ENCODE data around the gene PANK4. TPM values are rescaled to one million over a fixed set of nuclear protein-coding genes. Genes with fewer than 3 reads are reported as not detected.

PANK4 gene
- total RNA-seq, 1 experiment from 2014 or later = 20.5 TPM

- TF ChIP-seq CTCF (conservative IDR thresholded peaks at IDR 0.05) = no peak
- TF ChIP-seq EZH2 (IDR thresholded peaks at IDR 0.05; ENCODE audit: low read depth) = no peak
- no peak for DNase-seq
- H3K9me2 ChIP-seq (ENCODE audit: insufficient read depth) = no peaks in the 10 kb centered on the region
- peak overlapping the region; percentile 76 for H2AFZ ChIP-seq
- H3K4me2 ChIP-seq = peak overlapping the region; percentile 85
- POLR2A ChIA-PET (ENCODE audit: unreplicated experiment) = interaction anchor here (0.5 kb wide), 1 partner anchor 31 kb away, joined by 3 read pairs; the partner anchor contains the start of gene PANK4
- no peaks in the 10 kb centered on the region; the same call in 1 of the 2 replicates for H3K27me3 ChIP-seq (ENCODE audit: insufficient read depth, low read depth)
- H3K27ac ChIP-seq = no peak overlapping the region
- BruUV-seq (replicated peaks) = no TSS peak
- CTCF ChIA-PET = no interaction called here
- no peaks in the 10 kb centered on the region for H3K79me2 ChIP-seq (ENCODE audit: low read depth)
- H4K20me1 ChIP-seq (ENCODE audit: insufficient read depth) = no peaks in the 10 kb centered on the region
- H3F3A ChIP-seq (ENCODE audit: insufficient read depth, low read depth) = no peaks in the 10 kb centered on the region
- H3K4me1 ChIP-seq (replicated peaks; ENCODE audit: insufficient read depth) = no peaks in the 10 kb centered on the region
- no peaks in the 10 kb centered on the region for H3K9me3 ChIP-seq (ENCODE audit: insufficient read depth, low read depth)
- intact Hi-C loops (cut with micrococcal nuclease; ENCODE audit: unreplicated experiment) = no loop called here
- H3K36me3 ChIP-seq (ENCODE audit: low read depth) = no peaks in the 10 kb centered on the region
- H3K4me3 ChIP-seq = peak overlapping the region; percentile 64
Observed at GRCh38 chr1:2556678-2557481, 30.5 kb upstream of the PANK4 start.

- DNase-seq = peak in 1 of 2 experiments; percentile 45
- Histone ChIP-seq H3K4me3 (peak within 1 kb of the TSS; percentile 64), H3F3A (ENCODE audit: insufficient read depth, low read depth) (no peaks in the 10 kb centered on the region), H3K79me2 (ENCODE audit: low read depth) (no peaks in the 10 kb centered on the region), H3K27me3 (ENCODE audit: insufficient read depth, low read depth) (no peaks in the 10 kb centered on the region; the same call in 1 of the 2 replicates), H3K27ac (no peak within 1 kb of the TSS), H2AFZ (peak within 1 kb of the TSS; percentile 76), H3K36me3 (ENCODE audit: low read depth) (no peaks in the 10 kb centered on the region), H3K9me3 (ENCODE audit: insufficient read depth, low read depth) (no peaks in the 10 kb centered on the region), H3K9me2 (ENCODE audit: insufficient read depth) (no peaks in the 10 kb centered on the region), H3K4me2 (peak within 1 kb of the TSS; percentile 85), H3K4me1 (replicated peaks; ENCODE audit: insufficient read depth) (no peaks in the 10 kb centered on the region), H4K20me1 (ENCODE audit: insufficient read depth) (no peaks in the 10 kb centered on the region)
- ChIA-PET POLR2A (ENCODE audit: unreplicated experiment) (interaction anchor here (0.5 kb wide), 2 partner anchors 30 to 132 kb away, joined by 3 to 9 read pairs; partner anchors contain the start of gene PANK4), CTCF (no interaction called here)
- no TSS peak for BruUV-seq (replicated peaks)
- TF ChIP-seq EZH2 (IDR thresholded peaks at IDR 0.05; ENCODE audit: low read depth) = no peak
- no peak for TF ChIP-seq CTCF (conservative IDR thresholded peaks at IDR 0.05)
- intact Hi-C loops (cut with micrococcal nuclease; ENCODE audit: unreplicated experiment) = no loop called here
Observed at GRCh38 chr1:2556277-2556677, 29.9 kb upstream of the PANK4 start, which contains the start of gene TNFRSF14. TNFRSF14 (plus strand) TSS chr1:2556371; CDS start chr1:2556665, 294 bp downstream.

GRCh38 chr1:2555634-2556276 lies 29.4 kb upstream of the PANK4 start:
- no peaks in the 10 kb centered on the region for H3K4me1 ChIP-seq (replicated peaks; ENCODE audit: insufficient read depth)
- H3K4me3 ChIP-seq = peak overlapping the region; percentile 64
- peak overlapping the region; percentile 85 for H3K4me2 ChIP-seq
- H3K9me3 ChIP-seq (ENCODE audit: insufficient read depth, low read depth) = no peaks in the 10 kb centered on the region
- BruUV-seq (replicated peaks) = no TSS peak
- no peaks in the 10 kb centered on the region for H3K79me2 ChIP-seq (ENCODE audit: low read depth)
- H3K27me3 ChIP-seq (ENCODE audit: insufficient read depth, low read depth) = no peaks in the 10 kb centered on the region; the same call in 1 of the 2 replicates
- H3K27ac ChIP-seq = no peak overlapping the region
- no peaks in the 10 kb centered on the region for H3K36me3 ChIP-seq (ENCODE audit: low read depth)
- peak overlapping the region; percentile 76 for H2AFZ ChIP-seq
- intact Hi-C loops (cut with micrococcal nuclease; ENCODE audit: unreplicated experiment) = no loop called here
- ChIA-PET POLR2A (ENCODE audit: unreplicated experiment) (interaction anchor here (0.5 kb wide), 1 partner anchor 131 kb away, joined by 9 read pairs; no protein-coding TSS in a partner anchor), CTCF (no interaction called here)
- no peaks in the 10 kb centered on the region for H4K20me1 ChIP-seq (ENCODE audit: insufficient read depth)
- H3K9me2 ChIP-seq (ENCODE audit: insufficient read depth) = no peaks in the 10 kb centered on the region
- H3F3A ChIP-seq (ENCODE audit: insufficient read depth, low read depth) = no peaks in the 10 kb centered on the region
- no peak for TF ChIP-seq CTCF (conservative IDR thresholded peaks at IDR 0.05)
- TF ChIP-seq EZH2 (IDR thresholded peaks at IDR 0.05; ENCODE audit: low read depth) = no peak
- no peak for DNase-seq
